D721Med (cell line): ENCODE data around the gene B4GALT5.

ENCODE experiments used
- DNase-seq: peaks from one replicate; pipeline ENCODE4 v3.0.0; 2011; ENCODE audit warnings: low spot score; ENCODE audit not compliant: insufficient read length
- FAIRE-seq: peaks from 2 replicates; lab custom pipeline; 2011; peaks lifted over from hg19 to GRCh38; lab: Jason Lieb, UNC
- TF ChIP-seq, protein P1 (sequence below): IDR thresholded peaks from 2 replicates; pipeline ENCODE4 v1.5.1; 2012; ENCODE audit warnings: mild to moderate bottlenecking, control low read depth; ENCODE audit not compliant: insufficient read depth; ENCODE audit errors: missing control alignments

Gene B4GALT5

DNA sequence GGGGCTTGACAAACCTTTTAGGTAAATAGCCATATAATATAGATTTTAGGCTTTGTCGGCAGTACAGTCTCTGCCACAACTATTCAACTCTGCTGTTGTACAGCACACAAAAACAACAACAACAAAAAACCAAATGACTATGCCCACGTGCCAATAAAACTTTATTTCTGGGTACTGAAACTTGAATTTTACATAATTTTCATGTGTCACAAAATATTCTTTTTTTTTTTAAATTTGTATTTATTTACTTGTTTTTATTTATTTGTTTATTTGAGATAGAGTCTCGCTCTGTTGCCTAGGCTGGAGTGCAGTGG is 34.8 kb upstream of the B4GALT5 start:
- TF ChIP-seq, protein P1, sequence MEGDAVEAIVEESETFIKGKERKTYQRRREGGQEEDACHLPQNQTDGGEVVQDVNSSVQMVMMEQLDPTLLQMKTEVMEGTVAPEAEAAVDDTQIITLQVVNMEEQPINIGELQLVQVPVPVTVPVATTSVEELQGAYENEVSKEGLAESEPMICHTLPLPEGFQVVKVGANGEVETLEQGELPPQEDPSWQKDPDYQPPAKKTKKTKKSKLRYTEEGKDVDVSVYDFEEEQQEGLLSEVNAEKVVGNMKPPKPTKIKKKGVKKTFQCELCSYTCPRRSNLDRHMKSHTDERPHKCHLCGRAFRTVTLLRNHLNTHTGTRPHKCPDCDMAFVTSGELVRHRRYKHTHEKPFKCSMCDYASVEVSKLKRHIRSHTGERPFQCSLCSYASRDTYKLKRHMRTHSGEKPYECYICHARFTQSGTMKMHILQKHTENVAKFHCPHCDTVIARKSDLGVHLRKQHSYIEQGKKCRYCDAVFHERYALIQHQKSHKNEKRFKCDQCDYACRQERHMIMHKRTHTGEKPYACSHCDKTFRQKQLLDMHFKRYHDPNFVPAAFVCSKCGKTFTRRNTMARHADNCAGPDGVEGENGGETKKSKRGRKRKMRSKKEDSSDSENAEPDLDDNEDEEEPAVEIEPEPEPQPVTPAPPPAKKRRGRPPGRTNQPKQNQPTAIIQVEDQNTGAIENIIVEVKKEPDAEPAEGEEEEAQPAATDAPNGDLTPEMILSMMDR = no peak
- FAIRE-seq = no peak
- no peak for DNase-seq

DNA sequence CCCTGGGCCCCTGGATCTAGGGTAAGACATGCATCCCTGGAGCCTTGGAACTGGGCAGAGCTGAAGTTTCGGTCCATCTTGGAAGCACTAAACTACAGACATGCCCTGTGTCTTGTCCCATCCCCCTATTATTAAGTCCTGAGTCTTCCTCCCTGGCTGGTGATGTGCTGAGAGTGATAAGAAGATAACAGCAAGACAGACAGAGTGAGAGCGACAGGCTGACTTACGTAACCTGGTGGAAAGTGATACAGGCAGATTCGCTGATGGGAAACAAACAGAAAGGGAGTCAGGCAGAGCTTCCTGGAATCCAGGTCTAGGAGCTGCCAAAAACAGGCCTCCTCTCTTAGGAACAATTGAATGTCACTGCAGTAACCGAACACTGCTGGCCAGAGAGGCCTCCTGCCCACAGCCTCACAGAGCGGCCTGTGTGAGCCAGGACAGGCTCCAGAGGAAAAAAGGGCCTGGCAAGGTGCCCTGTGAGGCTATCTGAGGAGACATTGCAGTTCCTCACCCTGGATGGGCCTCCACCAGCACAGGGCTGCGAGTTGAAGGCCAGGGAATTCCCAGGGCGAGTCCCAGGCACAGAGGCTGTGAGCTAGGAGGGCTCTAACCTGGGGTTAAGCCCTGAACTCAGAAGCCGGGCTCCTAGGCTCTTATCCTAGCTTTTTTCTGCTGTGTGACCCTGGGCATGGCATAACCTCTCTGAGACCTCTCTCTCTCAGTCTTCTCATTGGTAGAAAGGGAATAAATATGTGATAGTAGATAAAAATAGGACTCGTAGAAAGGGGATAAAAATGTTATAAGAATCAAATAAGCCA is 34.2 kb upstream of the B4GALT5 start:
- DNase-seq (no peak), FAIRE-seq (no peak)
- TF ChIP-seq, protein P1 = no peak

DNA sequence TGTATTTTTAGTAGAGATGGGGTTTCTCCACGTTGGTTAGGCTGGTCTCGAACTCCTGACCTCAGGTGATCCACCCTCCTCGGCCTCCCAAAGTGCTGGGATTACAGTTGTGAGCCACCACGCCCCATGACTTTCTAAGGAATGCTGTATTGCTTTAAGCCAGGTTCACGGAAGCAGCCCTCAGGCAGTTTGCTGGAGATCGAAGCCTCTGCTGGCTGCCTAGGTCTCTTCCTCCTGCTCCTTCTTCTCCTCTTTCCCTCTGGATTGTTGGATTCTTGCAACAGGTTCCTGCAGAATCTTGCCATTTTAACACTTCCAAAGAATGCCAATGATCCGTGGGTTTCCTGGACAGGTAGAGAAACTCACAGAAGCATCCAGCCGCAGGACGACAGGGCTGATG is 29.3 kb upstream of the B4GALT5 start:
- FAIRE-seq = no peak
- DNase-seq = no peak
- TF ChIP-seq, protein P1 = no peak

DNA sequence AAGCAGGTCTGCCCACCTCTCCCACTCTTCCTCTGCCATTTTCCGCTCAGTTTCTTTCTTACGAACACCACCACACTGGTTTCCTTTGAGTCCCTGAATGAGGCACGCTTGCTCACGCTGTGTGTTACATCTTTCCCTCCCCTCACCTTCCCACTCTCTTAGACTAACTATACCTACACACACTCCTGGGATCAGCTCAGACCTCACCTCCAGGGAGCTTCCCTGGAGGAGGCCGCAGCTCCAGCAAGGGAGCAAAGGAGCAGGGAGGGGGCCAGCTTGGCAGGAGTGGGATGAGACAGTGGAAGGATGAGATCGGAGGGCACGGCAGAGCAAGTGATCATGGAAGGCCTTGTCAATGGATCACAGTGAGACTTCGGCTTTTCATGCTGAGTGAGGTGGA is 28.3 kb upstream of the B4GALT5 start:
- DNase-seq (no peak), FAIRE-seq (no peak)
- TF ChIP-seq, protein P1 = no peak

DNA sequence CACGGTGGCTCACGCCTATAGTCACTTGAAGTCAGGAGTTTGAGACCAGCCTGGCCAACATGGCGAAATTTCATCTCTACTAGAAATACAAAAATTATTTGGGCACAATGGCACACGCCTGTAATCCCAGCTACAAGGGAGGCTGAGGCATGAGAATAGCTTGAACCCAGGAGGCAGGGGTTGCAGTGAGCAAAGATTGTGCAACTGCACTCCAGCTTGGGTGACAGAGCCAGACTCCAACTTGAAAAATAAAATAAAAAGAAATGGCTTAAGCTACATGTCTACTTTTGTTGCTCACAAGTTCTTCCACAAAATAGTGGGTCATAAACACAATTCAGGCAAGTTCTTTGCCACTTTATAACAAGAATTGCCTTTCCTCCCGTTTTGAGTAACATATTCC is 27.1 kb upstream of the B4GALT5 start:
- DNase-seq (no peak), FAIRE-seq (no peak)
- TF ChIP-seq, protein P1 = no peak

DNA sequence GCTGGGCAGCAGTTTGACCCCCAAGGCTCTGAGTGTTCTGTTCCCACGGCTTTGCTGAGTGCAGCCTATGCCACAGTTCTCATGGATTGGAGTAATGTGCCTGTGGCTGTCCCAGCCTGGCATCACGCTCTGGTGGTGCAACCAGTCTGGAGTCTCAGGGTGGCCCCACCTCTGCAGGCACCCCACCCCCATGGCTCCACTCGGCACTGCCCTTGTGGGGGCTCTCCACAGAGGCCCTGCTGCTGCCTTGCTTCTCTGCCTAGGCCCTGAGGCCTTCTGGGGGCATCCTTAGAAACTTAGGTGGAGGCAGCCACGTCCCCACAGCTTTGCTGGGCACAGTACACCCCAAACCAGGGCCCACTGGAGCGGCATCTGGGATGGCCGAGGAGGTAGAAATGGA is 25.4 kb upstream of the B4GALT5 start:
- DNase-seq (no peak), FAIRE-seq (no peak)
- TF ChIP-seq, protein P1 = no peak

DNA sequence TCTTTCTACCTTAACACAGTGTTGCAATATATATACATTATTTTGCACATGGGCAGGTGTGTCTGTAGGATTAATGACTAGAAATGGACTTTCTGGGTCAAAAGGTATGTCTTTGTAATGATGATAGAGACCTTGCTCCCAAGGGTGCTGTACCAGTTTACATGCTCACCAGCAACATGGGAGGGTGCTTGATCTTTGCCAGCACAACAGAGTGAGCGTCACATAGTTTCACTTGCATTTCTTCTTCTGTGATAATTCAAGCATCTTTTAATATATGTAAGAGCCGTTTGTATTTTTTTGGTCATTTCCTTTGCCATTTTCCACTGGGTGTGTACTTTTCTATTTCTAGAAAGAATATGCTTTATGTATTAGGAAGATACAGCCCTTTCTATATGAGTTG is 23.6 kb upstream of the B4GALT5 start:
- TF ChIP-seq, protein P1 = no peak
- DNase-seq = no peak
- no peak for FAIRE-seq
